NB4 (cell line): ENCODE data around the gene CEP68.
"Not testable (repeated sequence)": the region's sequence is repeated elsewhere in the genome, so short reads cannot be mapped to it uniquely, and the experiment has no call there.

ENCODE experiments used
- CTCF ChIP-seq: IDR thresholded peaks from one replicate; pipeline ENCODE4 v1.5.1; 2012; ENCODE audit warnings: low read depth, low read length
- MYC ChIP-seq: IDR thresholded peaks from 2 replicates; pipeline ENCODE4 v1.6.1; 2011; ENCODE audit warnings: low read depth, low read length
- POLR2A ChIP-seq: IDR thresholded peaks from 2 replicates; pipeline ENCODE4 v1.6.1; 2011; ENCODE audit warnings: mild to moderate bottlenecking; ENCODE audit not compliant: insufficient read length; ENCODE audit errors: extremely low read depth

GRCh38 chr2:65125457-65125856 lies 69.2 kb downstream of the CEP68 start:
- TF ChIP-seq POLR2A, CTCF, MYC: not testable (repeated sequence)
